ENCODE results near the gene REEP1.

REEP1 gene

GRCh38 chr2:86344404-86344803, 7.0 kb upstream of the REEP1 start:
- no peaks in the 10 kb centered on the region for H3K9me2 ChIP-seq (ENCODE audit: low read depth, low read length)
- H3K9ac ChIP-seq (ENCODE audit: low read length) = no peak overlapping the region
- H2AFZ ChIP-seq (ENCODE audit: low read length) = no peak overlapping the region
- H4K20me1 ChIP-seq (ENCODE audit: insufficient read depth, low read length) = no peaks in the 10 kb centered on the region
- no peaks in the 10 kb centered on the region for H3K4me1 ChIP-seq (ENCODE audit: insufficient read depth, low read length, severe bottlenecking)
- H3K27me3 ChIP-seq (ENCODE audit: insufficient read depth, low read length) = no peaks in the 10 kb centered on the region
- no peak for TF ChIP-seq CTCF (IDR thresholded peaks at IDR 0.05; ENCODE audit: low read length)
- TF ChIP-seq EZH2 (IDR thresholded peaks at IDR 0.05; ENCODE audit: borderline replicate concordance, low read length) = no peak
- H3K36me3 ChIP-seq (ENCODE audit: insufficient read depth, low read length) = no peaks in the 10 kb centered on the region
- no peak overlapping the region for H3K4me2 ChIP-seq (ENCODE audit: low read length)
- no peaks in the 10 kb centered on the region for H3F3A ChIP-seq (ENCODE audit: insufficient read depth, low read length)
- no peaks in the 10 kb centered on the region for H3K9me3 ChIP-seq (ENCODE audit: low read length)
- H3K27ac ChIP-seq (ENCODE audit: low read depth, low read length, poor library complexity, severe bottlenecking) = no peak overlapping the region
- H3K79me2 ChIP-seq (ENCODE audit: insufficient read depth, low read length) = no peaks in the 10 kb centered on the region
- H3K4me3 ChIP-seq (ENCODE audit: low read depth, low read length, poor library complexity, severe bottlenecking) = no peak overlapping the region

- H3K27ac ChIP-seq (ENCODE audit: low read depth, low read length, poor library complexity, severe bottlenecking) = no peak overlapping the region
- H3K9me3 ChIP-seq (ENCODE audit: low read length) = no peaks in the 10 kb centered on the region
- H3K4me1 ChIP-seq (ENCODE audit: insufficient read depth, low read length, severe bottlenecking) = no peaks in the 10 kb centered on the region
- no peak overlapping the region for H2AFZ ChIP-seq (ENCODE audit: low read length)
- H3K9me2 ChIP-seq (ENCODE audit: low read depth, low read length) = no peaks in the 10 kb centered on the region
- H3K4me3 ChIP-seq (ENCODE audit: low read depth, low read length, poor library complexity, severe bottlenecking) = no peak overlapping the region
- H3K27me3 ChIP-seq (ENCODE audit: insufficient read depth, low read length) = no peaks in the 10 kb centered on the region
- no peak overlapping the region for H3K4me2 ChIP-seq (ENCODE audit: low read length)
- TF ChIP-seq CTCF (IDR thresholded peaks at IDR 0.05; ENCODE audit: low read length) (no peak), EZH2 (IDR thresholded peaks at IDR 0.05; ENCODE audit: borderline replicate concordance, low read length) (no peak)
- H3K36me3 ChIP-seq (ENCODE audit: insufficient read depth, low read length) = no peaks in the 10 kb centered on the region
- H3K9ac ChIP-seq (ENCODE audit: low read length) = no peak overlapping the region
- H3K79me2 ChIP-seq (ENCODE audit: insufficient read depth, low read length) = no peaks in the 10 kb centered on the region
- H4K20me1 ChIP-seq (ENCODE audit: insufficient read depth, low read length) = no peaks in the 10 kb centered on the region
- no peaks in the 10 kb centered on the region for H3F3A ChIP-seq (ENCODE audit: insufficient read depth, low read length)
Observed at GRCh38 chr2:86342488-86342887, 5.1 kb upstream of the REEP1 start.

GRCh38 chr2:86341470-86341869, 4.0 kb upstream of the REEP1 start:
- H3K9ac ChIP-seq (ENCODE audit: low read length) = no peak overlapping the region
- no peak overlapping the region for H3K4me2 ChIP-seq (ENCODE audit: low read length)
- no peaks in the 10 kb centered on the region for H4K20me1 ChIP-seq (ENCODE audit: insufficient read depth, low read length)
- no peak for TF ChIP-seq EZH2 (IDR thresholded peaks at IDR 0.05; ENCODE audit: borderline replicate concordance, low read length)
- no peak for TF ChIP-seq CTCF (IDR thresholded peaks at IDR 0.05; ENCODE audit: low read length)
- H3K4me1 ChIP-seq (ENCODE audit: insufficient read depth, low read length, severe bottlenecking) = no peaks in the 10 kb centered on the region
- no peaks in the 10 kb centered on the region for H3F3A ChIP-seq (ENCODE audit: insufficient read depth, low read length)
- no peaks in the 10 kb centered on the region for H3K79me2 ChIP-seq (ENCODE audit: insufficient read depth, low read length)
- H3K27me3 ChIP-seq (ENCODE audit: insufficient read depth, low read length) = no peaks in the 10 kb centered on the region
- H3K9me3 ChIP-seq (ENCODE audit: low read length) = no peaks in the 10 kb centered on the region
- no peak overlapping the region for H3K27ac ChIP-seq (ENCODE audit: low read depth, low read length, poor library complexity, severe bottlenecking)
- H3K4me3 ChIP-seq (ENCODE audit: low read depth, low read length, poor library complexity, severe bottlenecking) = no peak overlapping the region
- no peak overlapping the region for H2AFZ ChIP-seq (ENCODE audit: low read length)
- H3K9me2 ChIP-seq (ENCODE audit: low read depth, low read length) = no peaks in the 10 kb centered on the region
- H3K36me3 ChIP-seq (ENCODE audit: insufficient read depth, low read length) = no peaks in the 10 kb centered on the region
